Esophagus squamous epithelium (tissue), 5 donors: ENCODE data around the gene ZBTB38. TPM values are rescaled to one million over a fixed set of nuclear protein-coding genes. Genes with fewer than 3 reads are reported as not detected.

Source experiments
- DNase-seq: peaks from one replicate; lab custom pipeline; 2025; lab: John Stamatoyannopoulos, UW
- H3K27ac ChIP-seq, 4 donors: fragments of 200-600 bp; sonication (generic); one replicate each; pipeline ENCODE4 v1.5.1; 2016 to 2019; ENCODE audit warnings: mild to moderate bottlenecking in 1 of 4
- H3K27me3 ChIP-seq, 4 donors: fragments of 200-600 bp; sonication (generic); 1 replicate in 3 of 4; 2 replicates in 1 of 4; pipeline versions ENCODE4 v1.5.1 to v1.6.0; 2017 to 2021; ENCODE audit warnings: antibody characterized with exemption in 1 of 4
- H3K36me3 ChIP-seq, 3 donors: fragments of 200-600 bp; sonication (generic); one replicate each; pipeline ENCODE4 v1.5.1; 2016 to 2019
- H3K4me1 ChIP-seq, 3 donors: fragments of 200-600 bp; sonication (generic); one replicate each; pipeline ENCODE4 v1.5.1; 2017 to 2019
- H3K4me3 ChIP-seq, 4 donors: fragments of 200-600 bp; sonication (generic); 1 replicate in 3 of 4; 2 replicates in 1 of 4; pipeline ENCODE4 v1.5.1; 2016 to 2019; ENCODE audit warnings: mild to moderate bottlenecking in 2 of 4, moderate library complexity in 1 of 4
- H3K9me3 ChIP-seq, 3 donors: fragments of 200-600 bp; sonication (generic); one replicate each; pipeline ENCODE4 v1.5.1; 2016 to 2019
- CTCF ChIP-seq, 6 experiments: fragments of 450-650 bp in 4 of 6; fragments of 200-600 bp in 2 of 6; sonication (generic) in 2 of 6; IDR thresholded peaks; one replicate each; pipeline ENCODE4 v1.5.1; 2016 to 2019; ENCODE audit warnings: antibody characterized with exemption in 6 of 6, mild to moderate bottlenecking in 4 of 6, moderate library complexity in 4 of 6
- POLR2A ChIP-seq, 4 donors: fragments of 450-650 bp; IDR thresholded peaks; one replicate each; pipeline ENCODE4 v1.6.1; 2017; ENCODE audit warnings: antibody characterized with exemption in 4 of 4, mild to moderate bottlenecking in 4 of 4, moderate library complexity in 3 of 4
- WGBS, 2 donors: methylation state at CpG; one replicate each; pipeline ENCODE4 v1.1.5; 2018; 5-methylcytosine and 5-hydroxymethylcytosine counted together
- intact Hi-C: fragments of 100-400 bp; cut with DNase I; formaldehyde crosslinking; loops from one replicate; pipeline ENCODE4 v1.15.0; 2022
- total RNA-seq, 4 donors: library from RNA; depleted of rRNA; stranded (reverse); fragments of >200 nt; gene quantifications; one replicate each; pipeline ENCODE4 v1.1.0, GENCODE V29; 2016
- donor health status: DM: yes; HTN: yes; CAD: no.

ZBTB38 gene
- total RNA-seq, 4 donors from 2014 or later, result 15.6 to 54.4 (median 33.1) TPM

- Histone ChIP-seq H3K27me3 (no peaks in the 10 kb centered on the region), H3K36me3 (peaks cover 0 to 60% (median 0%) of the 10 kb centered on the region in 3 donors), H3K27ac (peak overlapping the region; percentile 87 to 97 (median 94)), H3K4me3 (peak overlapping the region; percentile 26 to 55 (median 40)), H3K4me1 (peaks cover 27 to 94% (median 55%) of the 10 kb centered on the region in 3 donors), H3K9me3 (no peaks in the 10 kb centered on the region)
- TF ChIP-seq POLR2A (IDR thresholded peaks at IDR 0.05), result peak in 1 of 4 donors; percentile 54
- no peak for TF ChIP-seq CTCF (IDR thresholded peaks at IDR 0.05)
- 3% methylated on average over 9 to 10 of the region's 10 CpGs for WGBS, 2 donors
- intact Hi-C loops, result no loop called here
- DNase-seq, result peak; percentile 8
Measured at GRCh38 chr3:141412087-141412935, 44.0 kb downstream of the ZBTB38 start.

GRCh38 chr3:141412936-141413354, 44.6 kb downstream of the ZBTB38 start:
- Histone ChIP-seq H3K4me3 (peak overlapping the region; percentile 26 to 55 (median 40)), H3K27me3 (no peaks in the 10 kb centered on the region), H3K36me3 (peaks cover 0 to 60% (median 0%) of the 10 kb centered on the region in 3 donors), H3K9me3 (no peaks in the 10 kb centered on the region), H3K27ac (peak overlapping the region; percentile 87 to 97 (median 94)), H3K4me1 (peaks cover 27 to 91% (median 55%) of the 10 kb centered on the region in 3 donors)
- intact Hi-C loops, result no loop called here
- 21 to 31% methylated on average over 11 of the region's 11 CpGs for WGBS, 2 donors
- peak in 1 of 6 experiments; percentile 6 for TF ChIP-seq CTCF (IDR thresholded peaks at IDR 0.05)
- peak in 1 of 4 donors; percentile 6 for TF ChIP-seq POLR2A (IDR thresholded peaks at IDR 0.05)
- peak; percentile 9 for DNase-seq

GRCh38 chr3:141413391-141413790, 45.1 kb downstream of the ZBTB38 start:
- intact Hi-C loops, result no loop called here
- WGBS, 2 donors, result 69 to 80% methylated on average over 1 to 3 of the region's 3 CpGs
- Histone ChIP-seq H3K4me1 (peaks cover 27 to 91% (median 55%) of the 10 kb centered on the region in 3 donors), H3K4me3 (peak overlapping the region in 1 of 4 donors; percentile 55), H3K9me3 (no peaks in the 10 kb centered on the region), H3K27me3 (no peaks in the 10 kb centered on the region), H3K27ac (peak overlapping the region; percentile 87 to 97 (median 94)), H3K36me3 (peaks cover 0 to 60% (median 0%) of the 10 kb centered on the region in 3 donors)
- DNase-seq, result no peak
- TF ChIP-seq CTCF (IDR thresholded peaks at IDR 0.05), result no peak
- TF ChIP-seq POLR2A (IDR thresholded peaks at IDR 0.05), result no peak

- TF ChIP-seq CTCF (IDR thresholded peaks at IDR 0.05), result no peak
- no peak for TF ChIP-seq POLR2A (IDR thresholded peaks at IDR 0.05)
- Histone ChIP-seq H3K27ac (peak overlapping the region; percentile 87 to 97 (median 94)), H3K4me3 (no peak overlapping the region), H3K27me3 (no peaks in the 10 kb centered on the region), H3K36me3 (peaks cover 0 to 60% (median 0%) of the 10 kb centered on the region in 3 donors), H3K4me1 (peaks cover 27 to 91% (median 53%) of the 10 kb centered on the region in 3 donors), H3K9me3 (no peaks in the 10 kb centered on the region)
- intact Hi-C loops, result no loop called here
- 70 to 74% methylated on average over 9 to 11 of the region's 11 CpGs for WGBS, 2 donors
- no peak for DNase-seq
Measured at GRCh38 chr3:141413801-141414689, 45.7 kb downstream of the ZBTB38 start.
